Mononuclear cell (primary cell): ENCODE measurements around the gene PCDH9. TPM values are rescaled to one million over a fixed set of nuclear protein-coding genes. Genes with fewer than 3 reads are reported as not detected.

ENCODE experiments used
- H3K27me3 ChIP-seq: 2 replicates; pipeline ENCODE4 v1.6.0; 2011; ENCODE audit warnings: low read length, control low read depth; ENCODE audit not compliant: insufficient read depth
- H3K4me1 ChIP-seq: 2 replicates; pipeline ENCODE4 v1.5.1; 2011; ENCODE audit warnings: mild to moderate bottlenecking, low read length, control low read depth; ENCODE audit not compliant: insufficient read depth
- H3K4me3 ChIP-seq: 2 replicates; pipeline ENCODE4 v1.5.1; 2011; ENCODE audit warnings: mild to moderate bottlenecking, low read length, moderate library complexity
- H3K9me3 ChIP-seq: 2 replicates; pipeline ENCODE4 v1.5.1; 2011; ENCODE audit warnings: low read depth, mild to moderate bottlenecking, control low read depth, low read length
- total RNA-seq: library from RNA; depleted of rRNA; stranded (reverse); fragments of >200 nt; gene quantifications from one replicate; pipeline ENCODE4 v1.2.3, GENCODE V29; 2012

The PCDH9 gene
- total RNA-seq, 1 donor: 1.5 TPM

DNA sequence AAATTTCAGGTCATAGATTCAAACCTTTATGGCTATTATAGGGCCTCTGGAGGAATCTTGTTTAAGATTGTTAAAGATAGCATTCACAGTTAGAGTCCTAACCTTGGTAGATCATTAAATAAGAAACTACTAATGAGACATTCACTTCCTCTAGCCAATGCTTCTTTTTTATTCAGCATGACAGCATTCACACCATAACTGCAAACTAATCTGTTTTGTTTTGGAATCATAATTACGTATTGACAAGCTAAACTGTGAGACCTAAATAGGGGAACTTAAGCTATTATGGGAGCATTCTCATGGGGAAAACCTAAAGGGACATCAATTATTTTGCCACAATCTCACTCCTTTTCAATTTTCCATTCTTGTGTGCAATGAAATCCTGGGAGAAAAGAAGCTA lies 653.8 kb downstream of the PCDH9 start:
- H3K4me3 ChIP-seq: no peak overlapping the region
- H3K4me1 ChIP-seq: no peaks in the 10 kb centered on the region
- no peaks in the 10 kb centered on the region for H3K9me3 ChIP-seq
- no peaks in the 10 kb centered on the region for H3K27me3 ChIP-seq

- H3K4me3 ChIP-seq: no peak overlapping the region
Observed at GRCh38 chr13:66574606-66575005, 655.5 kb downstream of the PCDH9 start.

DNA sequence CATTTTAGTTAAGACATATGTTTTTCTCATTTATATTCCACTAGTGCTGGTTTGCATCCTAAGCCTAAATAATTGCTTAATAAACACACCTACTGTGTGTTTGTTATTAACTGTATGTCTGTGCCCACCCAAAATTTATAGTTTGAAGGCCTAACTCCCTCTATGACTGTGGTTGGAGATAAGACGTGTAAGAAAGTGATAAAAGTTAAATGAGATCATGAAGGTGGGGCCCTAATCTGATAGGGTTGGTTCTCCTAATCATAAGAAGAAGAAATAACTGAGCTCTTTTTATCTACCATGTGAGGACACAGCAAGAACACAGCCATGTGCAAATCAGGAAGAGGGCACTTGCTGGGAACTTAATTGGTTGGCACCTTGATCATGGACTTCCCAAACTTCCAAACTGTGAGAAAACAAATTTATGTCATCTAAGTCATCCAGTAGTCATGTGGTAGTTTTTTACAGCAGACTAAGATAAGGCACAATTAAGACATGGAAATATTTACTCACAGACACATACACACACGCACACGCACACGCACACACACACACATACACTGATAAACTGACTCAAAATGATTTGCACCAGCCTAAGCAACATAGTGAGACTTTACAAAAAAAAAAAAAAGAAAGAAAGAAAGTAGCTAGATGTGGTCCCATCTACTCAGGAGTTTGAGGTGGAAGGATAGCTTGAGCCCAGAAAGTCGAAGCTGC lies 662.1 kb downstream of the PCDH9 start:
- H3K27me3 ChIP-seq: no peaks in the 10 kb centered on the region
- no peaks in the 10 kb centered on the region for H3K4me1 ChIP-seq
- no peaks in the 10 kb centered on the region for H3K9me3 ChIP-seq
- no peak overlapping the region for H3K4me3 ChIP-seq

More at GRCh38 chr13:66574606-66575005, 655.5 kb downstream of the PCDH9 start:
- no peaks in the 10 kb centered on the region for H3K4me1 ChIP-seq
- H3K9me3 ChIP-seq: no peaks in the 10 kb centered on the region
- H3K27me3 ChIP-seq: no peaks in the 10 kb centered on the region

DNA sequence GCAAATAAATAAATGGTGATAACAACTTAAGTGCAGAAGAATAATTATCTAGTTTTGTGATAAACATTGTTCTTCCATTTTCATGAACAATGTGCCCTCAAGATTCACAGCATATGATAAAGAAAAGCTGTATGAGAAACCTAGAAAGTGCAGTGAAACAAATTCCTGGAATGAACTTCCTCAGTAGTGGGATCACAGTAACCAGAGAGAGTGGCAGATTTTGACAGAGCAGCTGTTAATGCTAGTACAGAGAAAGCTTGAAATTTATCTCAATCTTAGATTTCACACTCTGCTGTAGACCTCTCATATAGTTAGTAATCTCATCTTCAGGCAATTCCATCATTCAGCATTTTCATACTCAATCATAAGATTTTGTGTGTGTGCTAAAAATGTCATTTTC lies 664.9 kb downstream of the PCDH9 start:
- H3K9me3 ChIP-seq: no peaks in the 10 kb centered on the region
- H3K4me1 ChIP-seq: no peaks in the 10 kb centered on the region
- H3K27me3 ChIP-seq: no peaks in the 10 kb centered on the region
- no peak overlapping the region for H3K4me3 ChIP-seq

GRCh38 chr13:66563076-66563475 lies 667.1 kb downstream of the PCDH9 start:
- no peaks in the 10 kb centered on the region for H3K9me3 ChIP-seq
- no peaks in the 10 kb centered on the region for H3K4me1 ChIP-seq
- no peak overlapping the region for H3K4me3 ChIP-seq
- no peaks in the 10 kb centered on the region for H3K27me3 ChIP-seq

DNA sequence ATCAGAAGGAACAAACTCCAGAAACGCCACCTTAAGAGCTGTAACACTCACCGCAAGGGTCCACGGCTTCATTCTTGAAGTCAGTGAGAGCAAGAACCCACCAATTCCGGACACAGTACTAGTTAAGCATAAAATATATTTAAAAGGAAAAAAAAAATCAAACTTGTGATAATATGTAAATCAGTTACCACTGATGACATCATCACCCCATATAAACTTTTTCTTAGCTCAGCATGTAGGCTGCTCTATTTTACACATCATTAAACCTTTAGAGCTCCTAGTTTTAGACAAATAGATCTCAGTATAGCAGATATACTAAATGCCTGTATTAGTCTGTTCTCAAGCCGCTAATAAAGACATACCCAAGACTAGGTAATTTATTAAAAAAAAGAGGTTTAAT lies 668.1 kb downstream of the PCDH9 start:
- Histone ChIP-seq H3K9me3 (no peaks in the 10 kb centered on the region), H3K4me1 (no peaks in the 10 kb centered on the region), H3K4me3 (no peak overlapping the region), H3K27me3 (no peaks in the 10 kb centered on the region)

DNA sequence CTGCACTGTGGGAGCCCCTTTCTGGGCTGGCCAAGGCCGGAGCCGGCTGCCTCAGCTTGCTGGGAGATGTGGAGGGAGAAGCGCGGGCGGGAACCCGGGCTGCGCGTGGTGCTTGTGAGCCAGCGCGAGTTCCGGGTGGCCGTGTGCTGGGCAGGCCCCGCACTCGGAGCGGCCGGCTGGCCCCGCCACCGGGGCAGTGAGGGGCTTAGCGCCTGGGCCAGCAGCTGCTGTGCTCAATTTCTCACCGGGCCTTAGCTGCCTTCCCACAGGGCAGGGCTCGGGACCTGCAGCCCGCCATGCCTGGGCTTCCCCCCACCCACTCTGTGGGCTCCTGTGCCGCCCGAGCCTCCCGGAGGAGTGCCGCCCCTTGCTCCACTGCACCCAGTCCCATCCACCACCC lies 669.1 kb downstream of the PCDH9 start:
- Histone ChIP-seq H3K4me3 (no peak overlapping the region), H3K27me3 (no peaks in the 10 kb centered on the region), H3K4me1 (no peaks in the 10 kb centered on the region), H3K9me3 (no peaks in the 10 kb centered on the region)

- Histone ChIP-seq H3K27me3 (no peaks in the 10 kb centered on the region), H3K4me1 (no peaks in the 10 kb centered on the region), H3K9me3 (no peaks in the 10 kb centered on the region), H3K4me3 (no peak overlapping the region)
Observed at GRCh38 chr13:66560189-66560588, 669.9 kb downstream of the PCDH9 start.

GRCh38 chr13:66559093-66559492 lies 671.0 kb downstream of the PCDH9 start:
- no peaks in the 10 kb centered on the region for H3K9me3 ChIP-seq
- no peak overlapping the region for H3K4me3 ChIP-seq
- no peaks in the 10 kb centered on the region for H3K27me3 ChIP-seq
- H3K4me1 ChIP-seq: no peaks in the 10 kb centered on the region

DNA sequence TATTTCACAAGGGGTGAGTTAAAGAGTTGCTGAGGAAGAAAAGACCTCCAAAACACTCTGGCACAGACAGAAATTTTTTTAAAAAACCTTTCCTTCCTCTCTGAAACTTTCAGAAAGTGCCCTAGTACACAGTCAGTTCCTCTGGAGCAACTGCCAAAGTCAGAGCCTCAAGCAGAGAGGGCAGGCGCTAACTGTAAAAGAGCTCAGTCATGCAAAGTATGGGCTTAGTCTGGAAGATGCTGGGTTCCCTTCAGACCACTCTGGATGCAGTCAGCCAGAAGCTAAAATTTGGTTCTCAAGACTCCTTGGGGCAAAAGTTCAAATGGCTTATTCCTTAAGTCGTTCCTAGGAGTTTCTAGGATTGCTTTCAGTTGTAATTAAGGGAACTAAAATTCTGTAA lies 671.6 kb downstream of the PCDH9 start:
- H3K4me1 ChIP-seq: no peaks in the 10 kb centered on the region
- no peak overlapping the region for H3K4me3 ChIP-seq
- no peaks in the 10 kb centered on the region for H3K27me3 ChIP-seq
- no peaks in the 10 kb centered on the region for H3K9me3 ChIP-seq

- Histone ChIP-seq H3K4me1 (no peaks in the 10 kb centered on the region), H3K9me3 (no peaks in the 10 kb centered on the region), H3K4me3 (no peak overlapping the region)
Observed at GRCh38 chr13:66557357-66557756, 672.8 kb downstream of the PCDH9 start.

DNA sequence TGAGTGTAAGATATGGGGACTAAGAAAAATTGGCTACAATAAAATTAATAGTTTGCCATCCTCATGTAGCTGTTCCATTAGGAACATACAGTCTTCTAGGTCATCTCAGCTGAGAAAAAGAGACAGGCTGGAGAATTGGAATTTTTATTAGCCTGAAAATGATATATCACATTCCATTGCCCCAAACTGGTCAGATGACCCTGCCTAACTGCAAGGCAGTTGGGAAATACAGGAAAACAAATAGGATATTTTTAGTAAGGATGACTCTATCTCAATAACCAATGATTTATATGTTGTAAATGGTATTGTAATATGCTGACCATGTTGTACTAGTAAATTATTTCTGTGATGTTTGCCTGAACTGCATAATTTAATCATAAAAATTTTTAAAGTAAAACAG lies 673.8 kb downstream of the PCDH9 start:
- no peaks in the 10 kb centered on the region for H3K4me1 ChIP-seq
- H3K9me3 ChIP-seq: no peaks in the 10 kb centered on the region
- H3K4me3 ChIP-seq: no peak overlapping the region
- H3K27me3 ChIP-seq: no peaks in the 10 kb centered on the region

More at GRCh38 chr13:66557357-66557756, 672.8 kb downstream of the PCDH9 start:
- no peaks in the 10 kb centered on the region for H3K27me3 ChIP-seq

DNA sequence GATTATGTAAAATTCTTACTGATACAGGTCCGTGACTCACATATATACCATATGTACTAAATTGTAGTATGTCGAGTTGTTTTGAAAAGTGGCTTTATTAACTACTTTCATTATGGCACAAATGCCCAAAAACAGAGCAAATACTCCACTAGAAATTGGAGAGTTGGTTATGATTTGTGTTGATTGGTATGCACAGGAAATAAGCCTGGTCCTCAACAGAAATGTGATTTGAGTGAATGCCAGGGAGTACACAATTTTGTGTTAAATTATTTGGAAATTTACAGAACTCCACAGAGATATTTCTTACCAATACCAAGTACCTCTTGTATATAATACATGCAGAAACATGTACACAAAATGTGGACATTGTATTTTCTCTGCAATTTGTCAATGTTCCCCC lies 676.7 kb downstream of the PCDH9 start:
- no peak overlapping the region for H3K4me3 ChIP-seq

DNA sequence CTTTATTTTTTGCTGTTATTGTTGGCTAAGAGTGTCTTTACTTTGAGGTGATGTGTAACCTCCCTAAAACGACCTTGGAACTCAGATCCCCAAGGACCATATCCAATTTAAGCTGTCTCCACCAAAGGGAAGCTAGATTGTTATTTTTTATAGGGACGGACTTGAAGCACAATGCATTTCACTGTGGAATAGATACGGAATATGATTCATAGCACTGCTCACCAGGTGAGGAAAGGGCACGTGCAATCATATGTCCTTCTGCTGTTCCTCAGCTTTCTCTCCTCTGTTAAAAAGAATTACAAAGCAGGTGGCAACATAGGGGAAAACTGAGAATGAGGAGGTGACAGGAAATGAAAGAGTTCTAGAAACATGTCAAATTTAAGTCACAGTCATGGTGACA lies 679.0 kb downstream of the PCDH9 start:
- no peaks in the 10 kb centered on the region for H3K9me3 ChIP-seq
- no peaks in the 10 kb centered on the region for H3K27me3 ChIP-seq
- H3K4me1 ChIP-seq: no peaks in the 10 kb centered on the region
- H3K4me3 ChIP-seq: no peak overlapping the region

More for the DNA sequence above, 676.7 kb downstream of the PCDH9 start:
- no peaks in the 10 kb centered on the region for H3K27me3 ChIP-seq
- no peaks in the 10 kb centered on the region for H3K9me3 ChIP-seq
- no peaks in the 10 kb centered on the region for H3K4me1 ChIP-seq

GRCh38 chr13:66547685-66548084 lies 682.5 kb downstream of the PCDH9 start:
- Histone ChIP-seq H3K4me3 (no peak overlapping the region), H3K27me3 (no peaks in the 10 kb centered on the region), H3K9me3 (no peaks in the 10 kb centered on the region), H3K4me1 (no peaks in the 10 kb centered on the region)
